ENCODE data around the gene BNC2.

GRCh38 chr9:16619914-16620520, 250.5 kb downstream of the BNC2 start:
- no peak for TF ChIP-seq CTCF (conservative IDR thresholded peaks at IDR 0.05; ENCODE audit: low read depth, low read length)
- no peak for TF ChIP-seq EZH2phosphoT487 (IDR thresholded peaks at IDR 0.05; ENCODE audit: borderline replicate concordance, low read length)
